H1 (cell line): ENCODE results near the gene MSL3B.

Source experiments
- TF ChIP-seq, protein P1 (sequence below): IDR thresholded peaks from 2 replicates; pipeline ENCODE4 v1.6.1; 2012; ENCODE audit warnings: low read length, inconsistent platforms

The MSL3B gene

GRCh38 chr2:233858331-233858730 lies 9.9 kb downstream of the MSL3B start (continued):
- TF ChIP-seq, protein P1, sequence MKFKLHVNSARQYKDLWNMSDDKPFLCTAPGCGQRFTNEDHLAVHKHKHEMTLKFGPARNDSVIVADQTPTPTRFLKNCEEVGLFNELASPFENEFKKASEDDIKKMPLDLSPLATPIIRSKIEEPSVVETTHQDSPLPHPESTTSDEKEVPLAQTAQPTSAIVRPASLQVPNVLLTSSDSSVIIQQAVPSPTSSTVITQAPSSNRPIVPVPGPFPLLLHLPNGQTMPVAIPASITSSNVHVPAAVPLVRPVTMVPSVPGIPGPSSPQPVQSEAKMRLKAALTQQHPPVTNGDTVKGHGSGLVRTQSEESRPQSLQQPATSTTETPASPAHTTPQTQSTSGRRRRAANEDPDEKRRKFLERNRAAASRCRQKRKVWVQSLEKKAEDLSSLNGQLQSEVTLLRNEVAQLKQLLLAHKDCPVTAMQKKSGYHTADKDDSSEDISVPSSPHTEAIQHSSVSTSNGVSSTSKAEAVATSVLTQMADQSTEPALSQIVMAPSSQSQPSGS = no peak
